HL-60 (cell line): ENCODE measurements around the gene OR5AU1.

ENCODE experiments used
- DNase-seq, 2 experiments: peaks; one replicate each; pipeline ENCODE4 v3.0.0-alpha.2; 2010 to 2020; ENCODE audit warnings: low read depth in 1 of 2, low spot score in 1 of 2
- H3K27ac ChIP-seq: fragments of 250-450 bp; sonication (Bioruptor Pico); replicated peaks from 2 replicates; pipeline ENCODE4 v1.5.1; 2020; ENCODE audit warnings: mild to moderate bottlenecking, moderate library complexity
- H3K27me3 ChIP-seq: fragments of 250-450 bp; sonication (Bioruptor Pico); 2 replicates; pipeline ENCODE4 v1.5.1; 2021; ENCODE audit warnings: mild to moderate bottlenecking, moderate library complexity; ENCODE audit not compliant: insufficient read depth, poor library complexity, severe bottlenecking
- H3K4me3 ChIP-seq: replicated peaks from 2 replicates; pipeline ENCODE4 v1.5.1; 2011; ENCODE audit warnings: mild to moderate bottlenecking, control low read depth, low read length; ENCODE audit not compliant: insufficient read depth
- CTCF ChIP-seq: IDR thresholded peaks from one replicate; pipeline ENCODE4 v1.5.1; 2011; ENCODE audit warnings: low read length, control low read depth, inconsistent platforms; ENCODE audit not compliant: insufficient read depth
- GABPA ChIP-seq: IDR thresholded peaks from 2 replicates; pipeline ENCODE4 v1.6.1; 2012; ENCODE audit warnings: low read depth
- POLR2AphosphoS5 ChIP-seq: IDR thresholded peaks from 2 replicates; pipeline ENCODE4 v1.6.1; 2012; ENCODE audit warnings: low read depth
- REST ChIP-seq: IDR thresholded peaks from 2 replicates; pipeline ENCODE4 v1.6.1; 2012; ENCODE audit warnings: low read depth; ENCODE audit not compliant: insufficient replicate concordance
- SPI1 ChIP-seq: IDR thresholded peaks from 2 replicates; pipeline ENCODE4 v1.6.1; 2012; ENCODE audit warnings: low read depth, mild to moderate bottlenecking, borderline replicate concordance

OR5AU1 gene

GRCh38 chr14:21123429-21123828 lies 32.4 kb downstream of the OR5AU1 start:
- H3K4me3 ChIP-seq, result no peak overlapping the region
- no peaks in the 10 kb centered on the region for H3K27me3 ChIP-seq
- DNase-seq, result no peak
- TF ChIP-seq GABPA (no peak), CTCF (no peak), SPI1 (no peak), REST (no peak), POLR2AphosphoS5 (no peak)
- no peak overlapping the region for H3K27ac ChIP-seq

- H3K27ac ChIP-seq, result no peak overlapping the region
- DNase-seq, result no peak
- no peak overlapping the region for H3K4me3 ChIP-seq
- H3K27me3 ChIP-seq, result no peaks in the 10 kb centered on the region
- TF ChIP-seq POLR2AphosphoS5 (no peak), CTCF (no peak), SPI1 (no peak), GABPA (no peak), REST (no peak)
Measured at GRCh38 chr14:21121122-21121521, 34.7 kb downstream of the OR5AU1 start.

- TF ChIP-seq SPI1 (0 out of 2 replicates have a peak, but pooled peaks have one; percentile 5), CTCF (no peak), GABPA (no peak), POLR2AphosphoS5 (no peak), REST (no peak)
- no peak for DNase-seq
- Histone ChIP-seq H3K4me3 (no peak overlapping the region), H3K27ac (no peak overlapping the region), H3K27me3 (no peaks in the 10 kb centered on the region)
Measured at GRCh38 chr14:21120686-21121085, 35.2 kb downstream of the OR5AU1 start.
